ENCODE results near the gene CELSR1.

Gene CELSR1

GRCh38 chr22:46373159-46373558, 164.3 kb downstream of the CELSR1 start:
- no peak for TF ChIP-seq CTCF (IDR thresholded peaks at IDR 0.05; ENCODE audit: unreplicated experiment in 3 of 3)
- H3K27me3 Mint-ChIP-seq (ENCODE audit: low read depth), result peaks cover 4% of the 10 kb centered on the region
- peaks cover 22% of the 10 kb centered on the region for H3K4me1 Mint-ChIP-seq
- peaks cover 9% of the 10 kb centered on the region for H3K9me3 Mint-ChIP-seq
- peaks cover 28% of the 10 kb centered on the region for H3K36me3 Mint-ChIP-seq (ENCODE audit: low read depth)
- H3K4me3 Mint-ChIP-seq, result no peak overlapping the region
- peak overlapping the region in 1 of 3 experiments; percentile 18 for H3K27ac Mint-ChIP-seq

GRCh38 chr22:46372686-46373085, 164.7 kb downstream of the CELSR1 start:
- no peak for TF ChIP-seq CTCF (IDR thresholded peaks at IDR 0.05; ENCODE audit: unreplicated experiment in 3 of 3)
- H3K4me1 Mint-ChIP-seq, result peaks cover 19% of the 10 kb centered on the region

GRCh38 chr22:46371623-46372226, 165.7 kb downstream of the CELSR1 start:
- H3K27ac Mint-ChIP-seq, result no peak overlapping the region
- peaks cover 11% of the 10 kb centered on the region for H3K4me1 Mint-ChIP-seq
- peaks cover 4% of the 10 kb centered on the region for H3K27me3 Mint-ChIP-seq (ENCODE audit: low read depth)
- H3K36me3 Mint-ChIP-seq (ENCODE audit: low read depth), result peaks cover 18% of the 10 kb centered on the region
- H3K4me3 Mint-ChIP-seq, result no peak overlapping the region
- no peak for TF ChIP-seq CTCF (IDR thresholded peaks at IDR 0.05; ENCODE audit: unreplicated experiment in 3 of 3)
- peaks cover 9% of the 10 kb centered on the region for H3K9me3 Mint-ChIP-seq

More at GRCh38 chr22:46372686-46373085, 164.7 kb downstream of the CELSR1 start:
- Mint-ChIP-seq H3K36me3 (ENCODE audit: low read depth) (peaks cover 28% of the 10 kb centered on the region), H3K27ac (peak overlapping the region in 1 of 3 experiments; percentile 18), H3K27me3 (ENCODE audit: low read depth) (peaks cover 4% of the 10 kb centered on the region), H3K9me3 (peaks cover 9% of the 10 kb centered on the region), H3K4me3 (no peak overlapping the region)

- H3K36me3 Mint-ChIP-seq (ENCODE audit: low read depth), result peaks cover 10% of the 10 kb centered on the region
- peaks cover 11% of the 10 kb centered on the region for H3K4me1 Mint-ChIP-seq
- H3K4me3 Mint-ChIP-seq, result no peak overlapping the region
- peaks cover 4% of the 10 kb centered on the region for H3K27me3 Mint-ChIP-seq (ENCODE audit: low read depth)
- peaks cover 4% of the 10 kb centered on the region for H3K9me3 Mint-ChIP-seq
- H3K27ac Mint-ChIP-seq, result peak overlapping the region in 1 of 3 experiments; percentile 44
- no peak for TF ChIP-seq CTCF (IDR thresholded peaks at IDR 0.05; ENCODE audit: unreplicated experiment in 3 of 3)
Measured at GRCh38 chr22:46370584-46371291, 166.7 kb downstream of the CELSR1 start.

- Mint-ChIP-seq H3K27me3 (ENCODE audit: low read depth) (peaks cover 4% of the 10 kb centered on the region), H3K36me3 (ENCODE audit: low read depth) (peaks cover 3% of the 10 kb centered on the region), H3K4me3 (no peak overlapping the region), H3K9me3 (peaks cover 2% of the 10 kb centered on the region), H3K27ac (no peak overlapping the region), H3K4me1 (peaks cover 11% of the 10 kb centered on the region)
- TF ChIP-seq CTCF (IDR thresholded peaks at IDR 0.05; ENCODE audit: unreplicated experiment in 3 of 3), result no peak
Measured at GRCh38 chr22:46369716-46370583, 167.5 kb downstream of the CELSR1 start.
